GM12801 (cell line): ENCODE data around the gene PRR23E.

ENCODE experiments used
- CTCF ChIP-seq: IDR thresholded peaks from one replicate; pipeline ENCODE4 v1.5.1; 2011; ENCODE audit warnings: control low read depth; ENCODE audit not compliant: insufficient read length; ENCODE audit errors: extremely low read depth

The PRR23E gene

GRCh38 chr3:127220497-127220896, 27.6 kb downstream of the PRR23E start:
- TF ChIP-seq CTCF, result no peak

- TF ChIP-seq CTCF, result no peak
Observed at GRCh38 chr3:127221037-127221436, 28.1 kb downstream of the PRR23E start.

- TF ChIP-seq CTCF, result no peak
Observed at GRCh38 chr3:127221446-127222035, 28.6 kb downstream of the PRR23E start.

- no peak for TF ChIP-seq CTCF
Observed at GRCh38 chr3:127222163-127222562, 29.2 kb downstream of the PRR23E start.

- no peak for TF ChIP-seq CTCF
Observed at GRCh38 chr3:127222664-127223063, 29.7 kb downstream of the PRR23E start.

- no peak for TF ChIP-seq CTCF
Observed at GRCh38 chr3:127224118-127224517, 31.2 kb downstream of the PRR23E start.

GRCh38 chr3:127226457-127226856, 33.5 kb downstream of the PRR23E start:
- no peak for TF ChIP-seq CTCF
